HEK293 (cell line): ENCODE results near the gene OSTC.

Experiments used
- GLI4 ChIP-seq: fragments of 450-650 bp; formaldehyde crosslinking; IDR thresholded peaks from 2 replicates; pipeline ENCODE4 v1.5.1; 2016; ENCODE audit warnings: missing biosample characterization, missing genetic modification characterization
- HIC1 ChIP-seq: fragments of 450-650 bp; formaldehyde crosslinking; IDR thresholded peaks from 2 replicates; pipeline ENCODE4 v1.5.1; 2016; ENCODE audit warnings: missing biosample characterization, missing genetic modification characterization
- KLF1 ChIP-seq: fragments of 450-650 bp; formaldehyde crosslinking; IDR thresholded peaks from 2 replicates; pipeline ENCODE4 v1.5.1; 2016; ENCODE audit warnings: missing biosample characterization, missing genetic modification characterization
- KLF7 ChIP-seq: fragments of 450-650 bp; formaldehyde crosslinking; IDR thresholded peaks from 2 replicates; pipeline ENCODE4 v1.5.1; 2016; ENCODE audit warnings: missing biosample characterization, missing genetic modification characterization, borderline replicate concordance
- SCRT1 ChIP-seq: fragments of 450-650 bp; formaldehyde crosslinking; IDR thresholded peaks from 2 replicates; pipeline ENCODE4 v1.5.1; 2016; ENCODE audit warnings: missing biosample characterization, missing genetic modification characterization, borderline replicate concordance
- SETDB1 ChIP-seq: IDR thresholded peaks from one replicate; pipeline ENCODE4 v1.6.1; 2017; ENCODE audit warnings: mild to moderate bottlenecking, low read length, moderate library complexity, mixed read lengths; ENCODE audit not compliant: insufficient read length
- WT1 ChIP-seq: fragments of 450-650 bp; formaldehyde crosslinking; IDR thresholded peaks from 2 replicates; pipeline ENCODE4 v1.5.1; 2016; ENCODE audit warnings: missing biosample characterization, missing genetic modification characterization
- ZBTB17 ChIP-seq: fragments of 450-650 bp; formaldehyde crosslinking; IDR thresholded peaks from 2 replicates; pipeline ENCODE4 v1.5.1; 2016; ENCODE audit warnings: missing biosample characterization, missing genetic modification characterization
- ZBTB21 ChIP-seq: fragments of 450-650 bp; formaldehyde crosslinking; IDR thresholded peaks from 2 replicates; pipeline ENCODE4 v1.5.1; 2017; ENCODE audit warnings: missing biosample characterization, missing genetic modification characterization
- ZBTB7A ChIP-seq: fragments of 450-650 bp; formaldehyde crosslinking; IDR thresholded peaks from 2 replicates; pipeline ENCODE4 v1.5.1; 2016; ENCODE audit warnings: low read depth, missing biosample characterization, missing genetic modification characterization
- ZFP37 ChIP-seq: fragments of 450-650 bp; formaldehyde crosslinking; IDR thresholded peaks from 2 replicates; pipeline ENCODE4 v1.5.1; 2016; ENCODE audit warnings: missing biosample characterization, missing genetic modification characterization
- ZFP69B ChIP-seq: fragments of 450-650 bp; formaldehyde crosslinking; IDR thresholded peaks from 2 replicates; pipeline ENCODE4 v1.5.1; 2016; ENCODE audit warnings: missing biosample characterization, missing genetic modification characterization
- ZNF133 ChIP-seq: fragments of 450-650 bp; formaldehyde crosslinking; IDR thresholded peaks from 2 replicates; pipeline ENCODE4 v1.5.1; 2016; ENCODE audit warnings: missing biosample characterization, missing genetic modification characterization
- ZNF138 ChIP-seq: fragments of 450-650 bp; formaldehyde crosslinking; IDR thresholded peaks from 2 replicates; pipeline ENCODE4 v1.5.1; 2016; ENCODE audit warnings: missing biosample characterization, missing genetic modification characterization, borderline replicate concordance
- ZNF157 ChIP-seq: fragments of 450-650 bp; formaldehyde crosslinking; IDR thresholded peaks from 2 replicates; pipeline ENCODE4 v1.5.1; 2016; ENCODE audit warnings: missing biosample characterization, missing genetic modification characterization
- ZNF16 ChIP-seq: fragments of 450-650 bp; formaldehyde crosslinking; IDR thresholded peaks from 2 replicates; pipeline ENCODE4 v1.5.1; 2016; ENCODE audit warnings: low read depth, missing biosample characterization, missing genetic modification characterization
- ZNF169 ChIP-seq: fragments of 450-650 bp; formaldehyde crosslinking; IDR thresholded peaks from 2 replicates; pipeline ENCODE4 v1.5.1; 2016; ENCODE audit warnings: missing biosample characterization, missing genetic modification characterization
- ZNF2 ChIP-seq: fragments of 450-650 bp; formaldehyde crosslinking; IDR thresholded peaks from 2 replicates; pipeline ENCODE4 v1.5.1; 2016; ENCODE audit warnings: missing biosample characterization, missing genetic modification characterization
- ZNF23 ChIP-seq: fragments of 450-650 bp; formaldehyde crosslinking; IDR thresholded peaks from 2 replicates; pipeline ENCODE4 v1.5.1; 2016; ENCODE audit warnings: missing biosample characterization, missing genetic modification characterization, borderline replicate concordance
- ZNF266 ChIP-seq: fragments of 450-650 bp; formaldehyde crosslinking; IDR thresholded peaks from 2 replicates; pipeline ENCODE4 v1.5.1; 2016; ENCODE audit warnings: missing biosample characterization, missing genetic modification characterization, low read depth
- ZNF354C ChIP-seq: fragments of 450-650 bp; formaldehyde crosslinking; IDR thresholded peaks from 2 replicates; pipeline ENCODE4 v1.5.1; 2016; ENCODE audit warnings: missing biosample characterization, missing genetic modification characterization, low read depth, borderline replicate concordance
- ZNF394 ChIP-seq: fragments of 450-650 bp; formaldehyde crosslinking; IDR thresholded peaks from 2 replicates; pipeline ENCODE4 v1.5.1; 2016; ENCODE audit warnings: missing biosample characterization, missing genetic modification characterization, mild to moderate bottlenecking, moderate library complexity, borderline replicate concordance
- ZNF513 ChIP-seq: fragments of 450-650 bp; IDR thresholded peaks from 2 replicates; pipeline ENCODE4 v1.5.1; 2018; ENCODE audit warnings: missing biosample characterization, missing genetic modification characterization
- ZNF514 ChIP-seq: fragments of 450-650 bp; formaldehyde crosslinking; IDR thresholded peaks from 2 replicates; pipeline ENCODE4 v1.5.1; 2016; ENCODE audit warnings: missing biosample characterization, missing genetic modification characterization
- ZNF549 ChIP-seq: fragments of 450-650 bp; IDR thresholded peaks from 2 replicates; pipeline ENCODE4 v1.5.1; 2018; ENCODE audit warnings: missing biosample characterization, missing genetic modification characterization, mild to moderate bottlenecking, inconsistent platforms, moderate library complexity
- ZNF560 ChIP-seq: fragments of 450-650 bp; formaldehyde crosslinking; IDR thresholded peaks from 2 replicates; pipeline ENCODE4 v1.5.1; 2017; ENCODE audit warnings: missing biosample characterization, missing genetic modification characterization, borderline replicate concordance
- ZNF561 ChIP-seq: fragments of 450-650 bp; IDR thresholded peaks from 2 replicates; pipeline ENCODE4 v1.5.1; 2018; ENCODE audit warnings: missing biosample characterization, missing genetic modification characterization, borderline replicate concordance
- ZNF580 ChIP-seq: fragments of 450-650 bp; formaldehyde crosslinking; IDR thresholded peaks from 2 replicates; pipeline ENCODE4 v1.5.1; 2016; ENCODE audit warnings: missing biosample characterization, missing genetic modification characterization
- ZNF585B ChIP-seq: fragments of 450-650 bp; formaldehyde crosslinking; IDR thresholded peaks from 2 replicates; pipeline ENCODE4 v1.5.1; 2016; ENCODE audit warnings: missing biosample characterization, missing genetic modification characterization
- ZNF610 ChIP-seq: fragments of 450-650 bp; formaldehyde crosslinking; IDR thresholded peaks from 2 replicates; pipeline ENCODE4 v1.5.1; 2016; ENCODE audit warnings: missing biosample characterization, missing genetic modification characterization, borderline replicate concordance
- ZNF624 ChIP-seq: fragments of 450-650 bp; formaldehyde crosslinking; IDR thresholded peaks from 2 replicates; pipeline ENCODE4 v1.5.1; 2017; ENCODE audit warnings: missing biosample characterization, missing genetic modification characterization
- ZNF645 ChIP-seq: fragments of 450-650 bp; formaldehyde crosslinking; IDR thresholded peaks from 2 replicates; pipeline ENCODE4; 2016; ENCODE audit warnings: missing biosample characterization, missing genetic modification characterization
- ZNF654 ChIP-seq: fragments of 450-650 bp; formaldehyde crosslinking; IDR thresholded peaks from 2 replicates; pipeline ENCODE4 v1.5.1; 2016; ENCODE audit warnings: low read depth, missing biosample characterization, missing genetic modification characterization
- ZNF670 ChIP-seq: fragments of 450-650 bp; formaldehyde crosslinking; IDR thresholded peaks from 2 replicates; pipeline ENCODE4 v1.5.1; 2016; ENCODE audit warnings: missing biosample characterization, missing genetic modification characterization, low read depth
- ZNF791 ChIP-seq: fragments of 450-650 bp; formaldehyde crosslinking; IDR thresholded peaks from 2 replicates; pipeline ENCODE4 v1.5.1; 2016; ENCODE audit warnings: missing biosample characterization, missing genetic modification characterization
- ZSCAN23 ChIP-seq: fragments of 450-650 bp; formaldehyde crosslinking; IDR thresholded peaks from 2 replicates; pipeline ENCODE4 v1.5.1; 2016; ENCODE audit warnings: missing biosample characterization, missing genetic modification characterization
- ZXDB ChIP-seq: fragments of 450-650 bp; formaldehyde crosslinking; IDR thresholded peaks from 2 replicates; pipeline ENCODE4 v1.5.1; 2016; ENCODE audit warnings: missing biosample characterization, missing genetic modification characterization

OSTC gene

GRCh38 chr4:108620101-108620932 is 30.1 kb upstream of the OSTC start, which contains the start of gene RPL34 (continued):
- TF ChIP-seq ZBTB21 (tag by site-specific recombination) (peak; percentile 83), ZNF791 (tag by site-specific recombination) (no peak), KLF7 (tag by site-specific recombination) (no peak), ZNF16 (no peak), ZNF266 (no peak), ZNF394 (tag by site-specific recombination) (peak; percentile 78; the same call in 1 of the 2 replicates), ZFP37 (tag by site-specific recombination) (no peak), SCRT1 (tag by site-specific recombination) (no peak), ZSCAN23 (tag by site-specific recombination) (no peak), ZNF560 (tag by site-specific recombination) (no peak), ZNF670 (tag by site-specific recombination) (no peak), ZNF513 (tag by site-specific recombination) (peak; percentile 17; the same call in 1 of the 2 replicates), ZNF2 (tag by site-specific recombination) (0 out of 2 replicates have a peak, but pooled peaks have one; percentile 70), ZNF133 (no peak), ZNF610 (tag by site-specific recombination) (no peak), ZNF354C (tag by site-specific recombination) (no peak), KLF1 (tag by site-specific recombination) (no peak), SETDB1 (no peak), ZNF645 (tag by site-specific recombination) (no peak), WT1 (tag by site-specific recombination) (no peak), ZNF585B (tag by site-specific recombination) (no peak), ZNF624 (tag by site-specific recombination) (no peak), ZNF157 (tag by site-specific recombination) (no peak), ZNF23 (tag by site-specific recombination) (no peak), ZXDB (tag by site-specific recombination) (peak; percentile 66), ZNF169 (tag by site-specific recombination) (no peak), ZNF514 (tag by site-specific recombination) (no peak), ZNF549 (tag by site-specific recombination) (no peak), ZBTB7A (tag by site-specific recombination) (no peak), ZNF580 (no peak), ZFP69B (tag by site-specific recombination) (no peak), ZNF654 (tag by site-specific recombination) (no peak), HIC1 (tag by site-specific recombination) (no peak), GLI4 (tag by site-specific recombination) (no peak), ZNF561 (tag by site-specific recombination) (no peak), ZNF138 (tag by site-specific recombination) (no peak), ZBTB17 (tag by site-specific recombination) (peak; percentile 44; the same call in 1 of the 2 replicates)
